CD14-positive monocyte (primary cell): ENCODE measurements around the gene IL12RB1. TPM values are rescaled to one million over a fixed set of nuclear protein-coding genes. Genes with fewer than 3 reads are reported as not detected.

Experiments
- DNase-seq, 3 donors: peaks; one replicate each; pipeline ENCODE4 v3.0.0-alpha.2; 2011 to 2022
- H2AFZ ChIP-seq: 2 replicates; pipeline ENCODE4 v1.6.0; 2012; ENCODE audit warnings: mild to moderate bottlenecking, low read depth, low read length, inconsistent platforms; ENCODE audit not compliant: insufficient read depth, poor library complexity, severe bottlenecking
- H3K27ac ChIP-seq, 2 donors: 1 replicate in 1 of 2; 2 replicates in 1 of 2; pipeline ENCODE4 v1.5.1; 2012 to 2013; ENCODE audit warnings: low read length in 2 of 2, control low read depth in 1 of 2, inconsistent platforms in 1 of 2, low read depth in 1 of 2, mild to moderate bottlenecking in 1 of 2
- H3K27me3 ChIP-seq, 2 donors: one replicate each; pipeline versions ENCODE4 v1.6.0 to v1.6.1; 2011 to 2013; ENCODE audit warnings: low read length in 2 of 2; ENCODE audit not compliant: control insufficient read depth in 2 of 2, insufficient read depth in 2 of 2
- H3K36me3 ChIP-seq, 2 donors: replicated peaks in 1 of 2; 1 replicate in 1 of 2; 2 replicates in 1 of 2; pipeline versions ENCODE4 v1.5.1 to v1.6.1; 2012 to 2013; ENCODE audit warnings: low read length in 2 of 2, control low read depth in 1 of 2, inconsistent platforms in 1 of 2, mild to moderate bottlenecking in 1 of 2; ENCODE audit not compliant: insufficient read depth in 2 of 2, control insufficient read depth in 1 of 2
- H3K4me1 ChIP-seq, 2 donors: 1 replicate in 1 of 2; 2 replicates in 1 of 2; pipeline versions ENCODE4 v1.5.1 to v1.6.1; 2012 to 2013; ENCODE audit warnings: low read length in 2 of 2, control low read depth in 1 of 2, inconsistent platforms in 1 of 2, mild to moderate bottlenecking in 1 of 2, moderate library complexity in 1 of 2; ENCODE audit not compliant: insufficient read depth in 2 of 2, control insufficient read depth in 1 of 2
- H3K4me2 ChIP-seq: replicated peaks from 2 replicates; pipeline ENCODE3; 2012; ENCODE audit warnings: low read length, moderate library complexity, mild to moderate bottlenecking; ENCODE audit not compliant: poor library complexity, severe bottlenecking; ENCODE audit errors: extremely low read depth
- H3K4me3 ChIP-seq, 3 experiments: fragments of 200-600 bp in 1 of 3; sonication (generic) in 1 of 3; replicated peaks in 1 of 3; 1 replicate in 2 of 3; 2 replicates in 1 of 3; pipeline ENCODE4 v1.5.1; 2011 to 2013; ENCODE audit warnings: low read length in 3 of 3, mild to moderate bottlenecking in 3 of 3, control low read depth in 2 of 3, low read depth in 2 of 3, inconsistent platforms in 1 of 3, moderate library complexity in 1 of 3
- H3K79me2 ChIP-seq: 2 replicates; pipeline ENCODE4 v1.6.0; 2012; ENCODE audit warnings: mild to moderate bottlenecking, control low read depth, inconsistent platforms, low read length, moderate library complexity; ENCODE audit not compliant: insufficient read depth
- H3K9ac ChIP-seq: 2 replicates; pipeline ENCODE4 v1.6.0; 2017; ENCODE audit warnings: low read length, mild to moderate bottlenecking; ENCODE audit not compliant: insufficient read depth, poor library complexity, severe bottlenecking
- H3K9me3 ChIP-seq, 2 donors: replicated peaks in 1 of 2; 1 replicate in 1 of 2; 2 replicates in 1 of 2; pipeline versions ENCODE4 v1.5.1 to v1.6.1; 2012 to 2013; ENCODE audit warnings: low read length in 2 of 2, control low read depth in 1 of 2; ENCODE audit not compliant: control insufficient read depth in 1 of 2, insufficient read depth in 1 of 2
- H4K20me1 ChIP-seq: 2 replicates; pipeline ENCODE4 v1.6.0; 2012; ENCODE audit warnings: mild to moderate bottlenecking, low read length, control low read depth, moderate library complexity; ENCODE audit not compliant: insufficient read depth
- H3K27ac Mint-ChIP-seq, 7 donors: one replicate each; pipeline ENCODE4 v1.8.0; 2020; ENCODE audit warnings: mild to moderate bottlenecking in 7 of 7, mixed read lengths in 7 of 7, moderate library complexity in 6 of 7, inconsistent platforms in 2 of 7
- H3K27me3 Mint-ChIP-seq, 3 donors: one replicate each; pipeline ENCODE4 v1.8.0; 2021 to 2022; ENCODE audit warnings: low read depth in 3 of 3, mild to moderate bottlenecking in 3 of 3, mixed read lengths in 3 of 3, moderate library complexity in 3 of 3, inconsistent platforms in 1 of 3
- H3K36me3 Mint-ChIP-seq, 2 donors: one replicate each; pipeline ENCODE4 v1.8.0; 2020; ENCODE audit warnings: mixed read lengths in 2 of 2, inconsistent platforms in 1 of 2, mild to moderate bottlenecking in 1 of 2
- H3K4me1 Mint-ChIP-seq: one replicate; pipeline ENCODE4 v1.8.0; 2020; ENCODE audit warnings: mild to moderate bottlenecking, mixed read lengths
- H3K4me3 Mint-ChIP-seq, 2 donors: one replicate each; pipeline ENCODE4 v1.8.0; 2020; ENCODE audit warnings: mild to moderate bottlenecking in 2 of 2, mixed read lengths in 2 of 2, moderate library complexity in 1 of 2
- H3K9me3 Mint-ChIP-seq, 7 donors: one replicate each; pipeline ENCODE4 v1.8.0; 2020 to 2022; ENCODE audit warnings: mixed read lengths in 7 of 7, mild to moderate bottlenecking in 6 of 7, moderate library complexity in 6 of 7, inconsistent platforms in 2 of 7
- WGBS: methylation state at CpG from one replicate; pipeline ENCODE4 v1.1.5; 2013; ENCODE audit warnings: missing lambda C conversion rate; ENCODE audit not compliant: insufficient coverage; 5-methylcytosine and 5-hydroxymethylcytosine counted together
- intact Hi-C, 2 donors: fragments of 100-400 bp; cut with micrococcal nuclease; formaldehyde crosslinking; loops; one replicate each; pipeline versions ENCODE4 v1.15.0 to v1.15.1; 2023
- polyA plus RNA-seq, 3 donors: library from polyadenylated mRNA; depleted of rRNA in 1 of 3; unstranded in 2 of 3; stranded (reverse) in 1 of 3; fragments of 300-500 nt in 2 of 3; fragments of >200 nt in 1 of 3; fragmentation: Illumina TruSeq in 2 of 3; gene quantifications; 1 replicate in 2 of 3; 2 replicates in 1 of 3; pipeline ENCODE4 v1.2.3, GENCODE V29; 2012 to 2021
- TF ChIP-seq, protein P1 (sequence below): fragments of 200-600 bp; IDR thresholded peaks from one replicate; pipeline ENCODE4 v1.8.0; 2022; ENCODE audit warnings: antibody characterized with exemption, mild to moderate bottlenecking

IL12RB1 gene
- polyA plus RNA-seq, 3 donors = 7.8 to 17.5 (median 7.9) TPM

DNA sequence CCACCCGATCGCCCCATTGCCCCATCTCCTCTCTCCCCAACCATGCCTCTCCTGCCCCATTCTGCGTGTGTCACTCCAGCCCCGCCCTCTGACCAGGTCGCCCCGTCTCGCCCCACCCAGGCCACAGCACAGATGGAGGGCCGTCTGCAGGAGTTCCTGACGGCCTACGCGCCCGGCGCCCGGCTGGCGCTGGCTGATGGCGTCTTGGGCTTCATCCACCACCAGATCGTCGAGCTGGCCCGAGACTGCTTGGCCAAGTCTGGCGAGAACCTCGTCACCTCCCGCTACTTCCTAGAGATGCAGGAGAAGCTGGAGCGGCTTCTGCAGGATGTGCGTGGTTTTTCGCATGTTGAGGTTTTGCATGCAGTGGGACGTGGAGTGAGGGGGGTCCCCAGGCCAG is 37.1 kb upstream of the IL12RB1 start:
- no peak overlapping the region for H3K9ac ChIP-seq
- 79% methylated on average over 21 of the region's 26 CpGs for WGBS
- peaks cover 51 to 85% of the 10 kb centered on the region in 2 donors for H3K36me3 ChIP-seq
- H3K4me3 Mint-ChIP-seq = no peak overlapping the region
- H3K9me3 ChIP-seq = no peaks in the 10 kb centered on the region
- DNase-seq = no peak
- H4K20me1 ChIP-seq = peaks cover 86% of the 10 kb centered on the region
- peak overlapping the region in 3 of 7 donors; percentile 22 to 70 (median 25) for H3K27ac Mint-ChIP-seq
- no peaks in the 10 kb centered on the region for H3K27me3 ChIP-seq
- TF ChIP-seq, protein P1, sequence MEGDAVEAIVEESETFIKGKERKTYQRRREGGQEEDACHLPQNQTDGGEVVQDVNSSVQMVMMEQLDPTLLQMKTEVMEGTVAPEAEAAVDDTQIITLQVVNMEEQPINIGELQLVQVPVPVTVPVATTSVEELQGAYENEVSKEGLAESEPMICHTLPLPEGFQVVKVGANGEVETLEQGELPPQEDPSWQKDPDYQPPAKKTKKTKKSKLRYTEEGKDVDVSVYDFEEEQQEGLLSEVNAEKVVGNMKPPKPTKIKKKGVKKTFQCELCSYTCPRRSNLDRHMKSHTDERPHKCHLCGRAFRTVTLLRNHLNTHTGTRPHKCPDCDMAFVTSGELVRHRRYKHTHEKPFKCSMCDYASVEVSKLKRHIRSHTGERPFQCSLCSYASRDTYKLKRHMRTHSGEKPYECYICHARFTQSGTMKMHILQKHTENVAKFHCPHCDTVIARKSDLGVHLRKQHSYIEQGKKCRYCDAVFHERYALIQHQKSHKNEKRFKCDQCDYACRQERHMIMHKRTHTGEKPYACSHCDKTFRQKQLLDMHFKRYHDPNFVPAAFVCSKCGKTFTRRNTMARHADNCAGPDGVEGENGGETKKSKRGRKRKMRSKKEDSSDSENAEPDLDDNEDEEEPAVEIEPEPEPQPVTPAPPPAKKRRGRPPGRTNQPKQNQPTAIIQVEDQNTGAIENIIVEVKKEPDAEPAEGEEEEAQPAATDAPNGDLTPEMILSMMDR = no peak
- H3K4me3 ChIP-seq = no peak overlapping the region
- peaks cover 36% of the 10 kb centered on the region for H3K4me1 Mint-ChIP-seq
- H2AFZ ChIP-seq = no peak overlapping the region
- H3K79me2 ChIP-seq = peaks cover 34% of the 10 kb centered on the region
- peaks cover 0 to 2% (median 1%) of the 10 kb centered on the region in 3 donors for H3K27me3 Mint-ChIP-seq
- H3K36me3 Mint-ChIP-seq = peaks cover 72 to 95% of the 10 kb centered on the region in 2 donors
- no peak overlapping the region for H3K27ac ChIP-seq
- H3K4me1 ChIP-seq = peaks cover 36 to 50% of the 10 kb centered on the region in 2 donors
- intact Hi-C loops = no loop called here
- H3K9me3 Mint-ChIP-seq = peaks cover 0 to 2% (median 0%) of the 10 kb centered on the region in 7 donors
- H3K4me2 ChIP-seq = no peak overlapping the region

DNA sequence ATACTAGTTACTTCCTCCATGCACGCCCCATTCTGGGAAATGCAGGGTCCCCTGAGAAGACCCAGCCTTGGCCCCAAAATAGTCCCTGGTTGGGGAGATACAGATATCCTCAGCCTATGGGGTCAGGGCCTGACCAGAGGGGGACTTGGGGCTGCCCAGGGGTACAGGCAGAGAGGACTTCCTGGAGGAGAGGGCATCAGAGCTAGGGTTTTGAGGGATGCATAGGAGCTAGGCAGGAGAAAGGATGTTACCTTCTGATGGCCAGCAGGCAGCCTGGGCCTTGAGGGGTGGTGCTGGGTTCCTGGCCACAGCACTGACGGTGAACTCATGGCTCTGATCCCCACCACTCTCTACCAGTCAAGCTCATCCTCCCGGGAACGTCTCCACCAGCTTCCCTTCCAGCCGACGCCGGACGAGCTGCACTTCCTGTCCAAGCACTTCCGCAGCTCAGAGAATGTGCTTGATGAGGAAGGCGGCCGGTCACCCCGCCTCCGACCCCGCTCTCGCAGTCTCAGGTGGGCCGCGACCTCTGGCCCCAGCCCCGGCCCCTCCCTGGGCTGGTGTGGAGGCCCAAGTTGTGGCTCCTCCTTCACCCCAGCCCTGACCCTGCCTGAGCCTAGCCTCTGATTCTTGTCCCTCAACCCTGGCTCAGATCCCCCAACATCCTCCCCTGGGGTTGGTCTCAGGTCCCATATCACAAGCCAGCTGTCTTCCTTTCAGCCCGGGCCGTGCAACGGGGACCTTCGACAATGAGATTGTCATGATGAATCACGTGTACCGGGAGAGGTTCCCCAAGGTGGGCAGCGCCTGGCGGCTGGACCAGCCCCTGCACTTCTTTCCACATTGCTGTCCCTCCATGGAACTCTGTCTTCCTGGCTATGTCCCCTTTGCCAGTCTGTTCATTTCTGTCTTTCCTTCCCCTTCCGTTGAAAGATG is 36.4 kb upstream of the IL12RB1 start:
- no peak overlapping the region for H2AFZ ChIP-seq
- H3K9ac ChIP-seq = no peak overlapping the region
- intact Hi-C loops = no loop called here
- peaks cover 66 to 88% of the 10 kb centered on the region in 2 donors for H3K36me3 Mint-ChIP-seq
- 92% methylated on average over 20 of the region's 27 CpGs for WGBS
- H3K4me3 Mint-ChIP-seq = peak overlapping the region in 1 of 2 donors; percentile 30
- no peak for DNase-seq
- H3K36me3 ChIP-seq = peaks cover 46 to 78% of the 10 kb centered on the region in 2 donors
- H3K9me3 ChIP-seq = no peaks in the 10 kb centered on the region
- H3K4me2 ChIP-seq = no peak overlapping the region
- H4K20me1 ChIP-seq = peaks cover 87% of the 10 kb centered on the region
- H3K4me1 Mint-ChIP-seq = peaks cover 37% of the 10 kb centered on the region
- H3K79me2 ChIP-seq = peaks cover 41% of the 10 kb centered on the region
- H3K27me3 Mint-ChIP-seq = peaks cover 0 to 2% (median 1%) of the 10 kb centered on the region in 3 donors
- peak overlapping the region in 5 of 7 donors; percentile 19 to 70 (median 25) for H3K27ac Mint-ChIP-seq
- TF ChIP-seq, protein P1 = no peak
- peaks cover 36 to 50% of the 10 kb centered on the region in 2 donors for H3K4me1 ChIP-seq
- no peak overlapping the region for H3K4me3 ChIP-seq
- no peaks in the 10 kb centered on the region for H3K27me3 ChIP-seq
- H3K27ac ChIP-seq = no peak overlapping the region
- H3K9me3 Mint-ChIP-seq = peaks cover 0 to 2% (median 0%) of the 10 kb centered on the region in 7 donors
